GM12875 (cell line): ENCODE measurements around the gene M1AP.

ENCODE experiments used
- H3K4me3 ChIP-seq: one replicate; pipeline ENCODE4 v1.5.1; 2011; ENCODE audit warnings: low read depth, low read length, control low read depth
- TF ChIP-seq, protein P1 (sequence below): IDR thresholded peaks from 2 replicates; pipeline ENCODE4 v1.5.1; 2011; ENCODE audit warnings: low read depth, mild to moderate bottlenecking, control low read depth, inconsistent platforms, low read length, moderate library complexity, borderline replicate concordance; ENCODE audit not compliant: insufficient read depth

Gene M1AP

DNA sequence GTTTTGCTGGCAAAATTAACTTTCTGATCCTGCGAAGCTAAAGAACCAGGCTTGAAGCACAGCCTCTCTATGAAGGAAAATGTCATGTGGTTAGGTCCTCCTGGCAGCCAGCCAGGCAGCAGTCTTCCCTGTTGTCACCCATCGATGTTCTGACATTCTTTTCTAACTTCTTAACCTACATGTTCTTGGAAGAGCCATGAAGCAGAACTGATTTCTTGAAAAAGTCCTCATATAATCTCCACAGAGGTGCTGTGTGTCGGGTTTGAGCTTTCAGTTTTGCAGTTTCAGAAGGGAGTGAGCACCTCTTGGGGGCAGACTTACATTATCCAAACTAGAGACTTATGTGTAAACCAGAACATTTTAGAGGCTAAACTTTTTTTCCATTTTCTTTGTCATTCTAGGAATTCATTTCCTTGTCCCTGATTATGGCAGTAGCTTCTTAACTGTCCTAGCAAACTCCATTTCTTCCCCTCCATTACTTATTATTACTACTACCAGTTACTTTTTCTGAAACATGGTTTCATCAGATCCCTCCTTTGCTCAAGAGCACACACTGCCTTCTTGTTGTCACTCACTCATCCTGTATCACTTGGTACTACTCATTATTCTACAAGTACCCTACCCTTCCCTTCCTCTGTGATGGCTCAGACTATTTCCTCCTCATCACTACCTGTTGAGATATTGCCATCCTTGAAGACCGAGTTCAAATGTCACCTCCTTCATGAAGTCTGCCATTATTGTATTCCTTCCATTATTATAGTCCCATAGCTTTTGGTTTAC is 62.5 kb downstream of the M1AP start:
- H3K4me3 ChIP-seq, result no peak overlapping the region
- TF ChIP-seq, protein P1, sequence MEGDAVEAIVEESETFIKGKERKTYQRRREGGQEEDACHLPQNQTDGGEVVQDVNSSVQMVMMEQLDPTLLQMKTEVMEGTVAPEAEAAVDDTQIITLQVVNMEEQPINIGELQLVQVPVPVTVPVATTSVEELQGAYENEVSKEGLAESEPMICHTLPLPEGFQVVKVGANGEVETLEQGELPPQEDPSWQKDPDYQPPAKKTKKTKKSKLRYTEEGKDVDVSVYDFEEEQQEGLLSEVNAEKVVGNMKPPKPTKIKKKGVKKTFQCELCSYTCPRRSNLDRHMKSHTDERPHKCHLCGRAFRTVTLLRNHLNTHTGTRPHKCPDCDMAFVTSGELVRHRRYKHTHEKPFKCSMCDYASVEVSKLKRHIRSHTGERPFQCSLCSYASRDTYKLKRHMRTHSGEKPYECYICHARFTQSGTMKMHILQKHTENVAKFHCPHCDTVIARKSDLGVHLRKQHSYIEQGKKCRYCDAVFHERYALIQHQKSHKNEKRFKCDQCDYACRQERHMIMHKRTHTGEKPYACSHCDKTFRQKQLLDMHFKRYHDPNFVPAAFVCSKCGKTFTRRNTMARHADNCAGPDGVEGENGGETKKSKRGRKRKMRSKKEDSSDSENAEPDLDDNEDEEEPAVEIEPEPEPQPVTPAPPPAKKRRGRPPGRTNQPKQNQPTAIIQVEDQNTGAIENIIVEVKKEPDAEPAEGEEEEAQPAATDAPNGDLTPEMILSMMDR, result no peak

DNA sequence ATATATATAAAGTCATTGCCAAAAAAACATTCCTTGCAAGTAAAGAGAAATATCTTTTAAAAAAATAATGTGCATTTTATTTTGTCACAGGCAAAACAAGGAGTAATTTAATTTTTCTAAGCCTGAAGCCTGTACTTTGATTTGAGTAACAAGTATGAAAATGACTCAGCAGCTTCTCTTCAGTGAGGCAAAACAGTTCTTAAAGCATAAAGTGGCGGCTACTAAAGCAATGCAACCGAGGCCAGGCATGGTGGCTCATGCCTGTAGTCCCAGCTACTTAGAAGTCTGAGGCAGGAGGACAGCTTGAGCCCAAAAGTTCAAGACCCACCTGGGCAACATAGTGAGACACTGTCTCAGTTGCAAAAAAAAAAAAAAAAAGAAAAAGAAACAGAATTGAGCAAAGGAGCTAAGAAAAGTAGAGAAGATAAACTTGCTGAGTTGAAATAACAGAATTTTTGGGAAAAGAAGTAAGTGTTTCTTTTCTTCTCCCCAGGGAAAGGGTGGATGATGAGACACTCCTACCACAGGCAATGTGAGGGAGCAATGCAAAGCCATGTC is 64.0 kb downstream of the M1AP start:
- no peak overlapping the region for H3K4me3 ChIP-seq
- TF ChIP-seq, protein P1, result no peak

DNA sequence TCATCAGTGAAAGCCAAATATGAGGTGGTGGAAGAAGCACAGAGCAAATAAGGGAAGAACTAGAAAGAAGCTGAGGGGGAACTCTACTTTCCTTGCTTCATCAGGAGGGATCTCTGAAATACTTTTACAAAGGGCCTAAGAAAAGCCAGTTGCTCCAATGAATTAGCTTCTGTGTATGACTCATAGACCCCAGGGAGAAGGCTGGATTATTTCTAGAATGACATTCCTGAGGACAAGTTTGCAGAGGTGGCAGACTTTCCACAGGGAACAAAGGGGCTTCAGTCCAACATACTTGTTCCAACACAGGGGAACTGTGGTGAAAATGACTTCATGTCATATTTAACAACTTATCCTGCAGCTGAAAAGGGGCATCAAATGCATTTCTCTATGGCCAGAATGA is 64.6 kb downstream of the M1AP start:
- no peak overlapping the region for H3K4me3 ChIP-seq
- TF ChIP-seq, protein P1, result no peak

DNA sequence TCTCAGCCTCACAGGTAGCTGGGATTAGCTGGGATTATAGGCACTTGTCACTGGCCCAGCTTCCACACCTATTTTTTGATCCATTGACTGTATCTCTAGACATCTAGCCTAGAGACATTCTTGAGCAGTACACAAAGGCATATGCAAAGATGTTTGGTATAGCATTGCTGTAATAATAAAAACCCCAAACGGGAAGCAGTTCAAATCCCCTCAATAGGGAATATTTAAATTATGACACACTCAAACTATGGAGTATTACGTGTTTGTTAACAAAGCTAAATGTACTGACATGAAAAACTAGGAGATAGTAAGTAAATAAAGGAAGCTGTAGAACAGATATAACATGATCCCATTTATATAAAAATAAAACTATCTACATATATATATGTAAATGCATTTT is 65.9 kb downstream of the M1AP start:
- H3K4me3 ChIP-seq, result no peak overlapping the region
- TF ChIP-seq, protein P1, result no peak

DNA sequence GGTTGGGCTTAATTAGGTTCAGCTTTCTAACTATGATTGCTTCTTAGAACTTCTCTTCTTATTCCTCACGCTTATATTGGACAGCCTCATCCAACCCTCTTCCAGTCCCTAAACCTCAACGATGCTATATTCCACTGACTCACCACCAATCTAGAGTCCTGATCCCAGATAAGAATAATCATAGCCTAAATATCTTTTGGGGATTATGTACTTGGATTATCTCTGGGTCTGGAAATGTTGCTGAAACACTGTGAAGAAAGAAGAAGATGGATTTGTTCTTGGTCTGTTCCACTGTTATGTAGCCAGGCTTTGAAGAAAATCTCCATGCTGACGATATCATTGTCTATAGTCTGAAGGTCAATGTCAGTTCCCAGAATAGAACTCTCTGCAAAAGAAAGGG is 66.7 kb downstream of the M1AP start:
- H3K4me3 ChIP-seq, result no peak overlapping the region
- TF ChIP-seq, protein P1, result no peak

DNA sequence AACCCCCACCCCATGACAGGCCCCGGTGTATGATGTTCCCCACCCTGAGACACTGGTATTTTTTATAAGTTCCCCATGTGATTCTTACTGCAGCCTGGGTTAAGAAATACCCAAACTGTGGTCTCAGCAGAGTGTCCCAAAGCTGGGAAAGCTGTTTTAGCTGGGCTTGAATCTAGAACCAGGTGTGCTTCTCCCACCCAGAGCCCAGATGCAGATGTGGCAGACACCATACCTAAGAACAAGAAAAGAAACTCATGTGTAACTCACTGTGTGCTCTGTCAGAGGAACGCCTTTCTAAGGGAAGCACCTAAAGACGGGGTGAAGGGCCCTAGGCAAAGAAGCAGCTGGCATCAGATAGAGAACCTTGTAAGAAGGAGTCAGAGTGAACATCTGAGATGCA is 69.7 kb downstream of the M1AP start:
- TF ChIP-seq, protein P1, result no peak
- no peak overlapping the region for H3K4me3 ChIP-seq

DNA sequence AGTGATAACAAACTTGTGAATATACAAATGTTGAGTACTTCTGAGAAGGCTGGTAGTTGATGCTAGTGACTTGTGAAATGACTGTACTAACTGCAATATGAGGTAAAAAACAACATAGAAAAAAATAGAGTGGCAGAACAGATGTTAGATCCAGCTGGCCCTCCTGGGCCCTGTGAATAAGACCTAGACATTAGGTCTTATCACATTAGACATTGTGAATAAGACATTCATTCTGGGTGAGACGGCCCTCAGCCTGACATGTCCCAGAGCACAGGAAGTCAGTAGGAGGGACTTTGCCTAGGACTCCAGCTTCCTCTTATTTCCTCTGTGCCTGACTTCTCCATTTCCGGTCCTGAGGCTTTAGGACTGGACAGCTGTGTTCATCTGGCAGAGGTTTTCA is 70.7 kb downstream of the M1AP start:
- TF ChIP-seq, protein P1, result no peak
- H3K4me3 ChIP-seq, result no peak overlapping the region
